Liver (tissue), 3 donors: ENCODE measurements around the gene GGCX.

ENCODE experiments used
- JUND ChIP-seq, 2 donors: IDR thresholded peaks; 2 replicates each; pipeline ENCODE4 v1.6.1; 2016; ENCODE audit warnings: antibody characterized with exemption in 2 of 2
- YY1 ChIP-seq: IDR thresholded peaks from 2 replicates; pipeline ENCODE4 v1.6.1; 2016; ENCODE audit warnings: antibody characterized with exemption, mild to moderate bottlenecking
- TF ChIP-seq, protein P1 (sequence below): fragments of 150-350 bp; IDR thresholded peaks from 2 replicates; pipeline ENCODE4 v1.5.1; 2017; ENCODE audit warnings: improper control_type of control experiment, low read depth, low read length; ENCODE audit not compliant: missing input control
- TF ChIP-seq, protein P2 (sequence below): IDR thresholded peaks from 2 replicates; pipeline ENCODE4 v1.6.1; 2016; ENCODE audit warnings: antibody characterized with exemption, mild to moderate bottlenecking
- donor health status: healthy.
- donor health status: healthy.

DNA sequence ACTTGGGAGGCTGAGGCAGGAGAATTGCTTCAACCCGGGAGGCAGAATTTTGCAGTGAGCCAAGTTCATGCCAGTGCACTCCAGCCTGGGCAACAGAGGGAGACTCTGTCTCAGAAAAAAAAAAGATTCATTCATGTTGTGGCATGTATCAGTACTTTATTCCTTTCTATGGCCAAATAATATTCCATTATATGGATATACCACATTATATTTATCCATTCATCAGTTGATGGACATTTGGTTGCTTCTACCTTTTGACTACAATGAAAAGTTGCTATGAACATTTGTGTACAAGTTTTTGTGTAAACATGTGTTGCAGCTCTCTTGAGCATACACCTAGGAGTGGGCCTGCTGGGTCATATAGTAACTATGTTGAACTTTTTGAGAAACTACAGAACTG lies 31.5 kb downstream of the GGCX start:
- TF ChIP-seq, protein P1, sequence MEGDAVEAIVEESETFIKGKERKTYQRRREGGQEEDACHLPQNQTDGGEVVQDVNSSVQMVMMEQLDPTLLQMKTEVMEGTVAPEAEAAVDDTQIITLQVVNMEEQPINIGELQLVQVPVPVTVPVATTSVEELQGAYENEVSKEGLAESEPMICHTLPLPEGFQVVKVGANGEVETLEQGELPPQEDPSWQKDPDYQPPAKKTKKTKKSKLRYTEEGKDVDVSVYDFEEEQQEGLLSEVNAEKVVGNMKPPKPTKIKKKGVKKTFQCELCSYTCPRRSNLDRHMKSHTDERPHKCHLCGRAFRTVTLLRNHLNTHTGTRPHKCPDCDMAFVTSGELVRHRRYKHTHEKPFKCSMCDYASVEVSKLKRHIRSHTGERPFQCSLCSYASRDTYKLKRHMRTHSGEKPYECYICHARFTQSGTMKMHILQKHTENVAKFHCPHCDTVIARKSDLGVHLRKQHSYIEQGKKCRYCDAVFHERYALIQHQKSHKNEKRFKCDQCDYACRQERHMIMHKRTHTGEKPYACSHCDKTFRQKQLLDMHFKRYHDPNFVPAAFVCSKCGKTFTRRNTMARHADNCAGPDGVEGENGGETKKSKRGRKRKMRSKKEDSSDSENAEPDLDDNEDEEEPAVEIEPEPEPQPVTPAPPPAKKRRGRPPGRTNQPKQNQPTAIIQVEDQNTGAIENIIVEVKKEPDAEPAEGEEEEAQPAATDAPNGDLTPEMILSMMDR, result no peak
- TF ChIP-seq, protein P2, sequence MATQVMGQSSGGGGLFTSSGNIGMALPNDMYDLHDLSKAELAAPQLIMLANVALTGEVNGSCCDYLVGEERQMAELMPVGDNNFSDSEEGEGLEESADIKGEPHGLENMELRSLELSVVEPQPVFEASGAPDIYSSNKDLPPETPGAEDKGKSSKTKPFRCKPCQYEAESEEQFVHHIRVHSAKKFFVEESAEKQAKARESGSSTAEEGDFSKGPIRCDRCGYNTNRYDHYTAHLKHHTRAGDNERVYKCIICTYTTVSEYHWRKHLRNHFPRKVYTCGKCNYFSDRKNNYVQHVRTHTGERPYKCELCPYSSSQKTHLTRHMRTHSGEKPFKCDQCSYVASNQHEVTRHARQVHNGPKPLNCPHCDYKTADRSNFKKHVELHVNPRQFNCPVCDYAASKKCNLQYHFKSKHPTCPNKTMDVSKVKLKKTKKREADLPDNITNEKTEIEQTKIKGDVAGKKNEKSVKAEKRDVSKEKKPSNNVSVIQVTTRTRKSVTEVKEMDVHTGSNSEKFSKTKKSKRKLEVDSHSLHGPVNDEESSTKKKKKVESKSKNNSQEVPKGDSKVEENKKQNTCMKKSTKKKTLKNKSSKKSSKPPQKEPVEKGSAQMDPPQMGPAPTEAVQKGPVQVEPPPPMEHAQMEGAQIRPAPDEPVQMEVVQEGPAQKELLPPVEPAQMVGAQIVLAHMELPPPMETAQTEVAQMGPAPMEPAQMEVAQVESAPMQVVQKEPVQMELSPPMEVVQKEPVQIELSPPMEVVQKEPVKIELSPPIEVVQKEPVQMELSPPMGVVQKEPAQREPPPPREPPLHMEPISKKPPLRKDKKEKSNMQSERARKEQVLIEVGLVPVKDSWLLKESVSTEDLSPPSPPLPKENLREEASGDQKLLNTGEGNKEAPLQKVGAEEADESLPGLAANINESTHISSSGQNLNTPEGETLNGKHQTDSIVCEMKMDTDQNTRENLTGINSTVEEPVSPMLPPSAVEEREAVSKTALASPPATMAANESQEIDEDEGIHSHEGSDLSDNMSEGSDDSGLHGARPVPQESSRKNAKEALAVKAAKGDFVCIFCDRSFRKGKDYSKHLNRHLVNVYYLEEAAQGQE, result no peak
- TF ChIP-seq YY1 (no peak), JUND (IDR thresholded peaks at IDR 0.05) (no peak)
